OCI-LY7 (cell line): ENCODE data around the gene NPBWR2.

Experiments used
- EZH2phosphoT487 ChIP-seq: fragments of 200-600 bp; sonication (generic); IDR thresholded peaks from 2 replicates; pipeline ENCODE4 v1.6.1; 2018; ENCODE audit warnings: low read depth, borderline replicate concordance, mild to moderate bottlenecking, mixed run types, antibody characterized with exemption, low read length, moderate library complexity, mixed read lengths
- TF ChIP-seq, protein P1 (sequence below): fragments of 200-600 bp; sonication (generic); conservative IDR thresholded peaks from 2 replicates; pipeline ENCODE4 v1.5.1; 2014; ENCODE audit warnings: mild to moderate bottlenecking, antibody characterized with exemption, low read length, moderate library complexity, mixed read lengths

DNA sequence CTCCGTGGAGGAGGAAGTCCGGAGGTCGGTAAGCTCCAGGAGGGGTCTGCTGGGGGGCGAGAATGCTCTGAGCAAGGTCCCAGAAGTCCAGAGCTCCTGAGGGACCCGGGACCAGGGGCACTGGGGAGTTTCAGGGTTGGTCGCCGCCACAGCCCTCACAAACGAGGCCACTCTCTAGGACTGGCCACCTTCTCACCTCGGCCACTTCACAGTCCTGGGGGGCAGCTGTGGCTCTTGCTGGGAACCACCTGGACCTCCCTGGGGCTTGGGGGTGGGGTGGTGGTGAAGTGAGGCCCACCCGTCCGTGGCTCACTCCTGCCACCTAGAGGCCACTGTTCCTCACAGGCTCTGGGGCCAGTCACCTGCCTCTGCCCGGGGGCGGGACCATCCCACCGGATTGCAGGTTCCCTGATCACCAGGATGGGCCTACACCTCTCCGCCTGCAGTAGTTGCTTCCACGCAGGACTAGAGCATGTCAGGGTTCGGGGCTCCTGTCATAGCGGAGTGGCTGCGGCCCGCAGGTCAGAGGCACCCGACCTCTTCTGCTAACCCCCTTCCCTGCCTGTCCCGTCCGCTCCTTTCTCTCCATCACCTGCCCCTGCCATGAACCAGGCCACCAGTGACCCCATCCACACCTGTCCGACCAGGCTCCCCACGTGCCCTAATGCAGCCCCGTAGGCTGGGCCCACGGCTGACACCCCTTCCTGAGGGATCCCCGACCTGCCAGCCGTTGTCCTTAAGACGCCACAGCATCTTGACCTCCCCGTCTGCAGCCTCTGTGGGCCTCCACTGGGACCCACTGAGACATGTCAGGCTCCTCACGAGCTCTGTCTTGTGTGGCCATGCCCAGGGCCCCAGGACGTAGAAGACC, 49.5 kb downstream of the NPBWR2 start:
- TF ChIP-seq, protein P1, sequence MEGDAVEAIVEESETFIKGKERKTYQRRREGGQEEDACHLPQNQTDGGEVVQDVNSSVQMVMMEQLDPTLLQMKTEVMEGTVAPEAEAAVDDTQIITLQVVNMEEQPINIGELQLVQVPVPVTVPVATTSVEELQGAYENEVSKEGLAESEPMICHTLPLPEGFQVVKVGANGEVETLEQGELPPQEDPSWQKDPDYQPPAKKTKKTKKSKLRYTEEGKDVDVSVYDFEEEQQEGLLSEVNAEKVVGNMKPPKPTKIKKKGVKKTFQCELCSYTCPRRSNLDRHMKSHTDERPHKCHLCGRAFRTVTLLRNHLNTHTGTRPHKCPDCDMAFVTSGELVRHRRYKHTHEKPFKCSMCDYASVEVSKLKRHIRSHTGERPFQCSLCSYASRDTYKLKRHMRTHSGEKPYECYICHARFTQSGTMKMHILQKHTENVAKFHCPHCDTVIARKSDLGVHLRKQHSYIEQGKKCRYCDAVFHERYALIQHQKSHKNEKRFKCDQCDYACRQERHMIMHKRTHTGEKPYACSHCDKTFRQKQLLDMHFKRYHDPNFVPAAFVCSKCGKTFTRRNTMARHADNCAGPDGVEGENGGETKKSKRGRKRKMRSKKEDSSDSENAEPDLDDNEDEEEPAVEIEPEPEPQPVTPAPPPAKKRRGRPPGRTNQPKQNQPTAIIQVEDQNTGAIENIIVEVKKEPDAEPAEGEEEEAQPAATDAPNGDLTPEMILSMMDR = peak; percentile 82
- no peak for TF ChIP-seq EZH2phosphoT487
